Skeletal muscle cell (primary cell): ENCODE data around the gene KLRC4.
"Not testable (repeated sequence)": the region's sequence is repeated elsewhere in the genome, so short reads cannot be mapped to it uniquely, and the experiment has no call there.

Source experiments
- DNase-seq: peaks from one replicate; pipeline ENCODE4 v3.0.0-alpha.2; 2010; ENCODE audit warnings: low read depth
- H3K4me3 ChIP-seq: 2 replicates; pipeline ENCODE4 v1.5.1; 2011; ENCODE audit warnings: low read depth, mild to moderate bottlenecking, control low read depth, low read length, moderate library complexity

The KLRC4 gene

DNA sequence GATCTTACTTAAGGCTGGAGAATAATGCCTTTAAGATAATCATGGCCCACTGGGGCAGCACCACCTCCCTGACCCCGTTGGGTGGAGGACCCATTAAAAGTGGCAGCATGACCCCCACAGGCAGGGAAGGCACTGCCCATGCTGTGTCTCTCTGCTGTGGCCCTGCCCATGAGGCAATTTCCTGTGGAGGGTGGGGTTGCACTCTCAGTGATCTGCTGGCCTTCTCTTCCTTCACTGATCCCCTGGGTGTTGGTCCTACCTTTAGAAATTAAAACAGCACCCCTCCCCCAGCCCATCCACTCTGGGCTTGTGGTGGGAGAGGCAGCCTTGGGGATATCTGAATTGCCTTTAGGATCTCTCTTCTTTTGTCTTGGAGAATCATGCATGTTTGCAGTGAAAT, 37.0 kb downstream of the KLRC4 start:
- H3K4me3 ChIP-seq: no peak overlapping the region
- no peak for DNase-seq

DNA sequence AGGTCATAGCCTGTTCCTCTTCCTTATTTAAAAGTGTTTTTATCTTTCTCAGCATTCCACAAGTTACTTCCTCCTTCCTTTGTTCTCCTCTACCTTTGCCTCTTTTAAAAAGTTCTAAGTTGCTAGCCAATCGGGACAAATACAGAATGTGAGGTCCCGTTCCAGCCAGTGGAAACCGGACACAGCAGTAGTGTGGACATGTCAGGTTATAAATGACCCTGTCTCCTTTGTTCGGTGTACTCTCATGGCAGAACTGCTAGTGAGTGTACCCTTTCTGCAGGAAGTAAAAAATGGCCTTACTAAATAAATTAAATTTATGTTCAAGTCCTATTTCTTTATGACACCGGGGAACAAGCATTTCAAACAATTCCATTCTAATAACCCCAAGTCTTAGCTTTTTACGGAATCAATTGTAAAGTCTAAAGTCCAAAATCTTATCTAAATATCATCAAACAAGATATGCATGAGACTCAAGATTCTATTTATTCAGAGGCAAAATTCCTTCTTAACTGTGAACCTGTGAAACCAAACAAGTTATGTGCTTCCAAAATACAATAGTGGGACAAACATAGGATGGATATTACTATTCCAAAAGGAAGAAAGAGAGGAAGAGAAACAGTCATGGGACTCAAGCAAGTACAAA, 37.5 kb downstream of the KLRC4 start:
- H3K4me3 ChIP-seq, DNase-seq: not testable (repeated sequence)

DNA sequence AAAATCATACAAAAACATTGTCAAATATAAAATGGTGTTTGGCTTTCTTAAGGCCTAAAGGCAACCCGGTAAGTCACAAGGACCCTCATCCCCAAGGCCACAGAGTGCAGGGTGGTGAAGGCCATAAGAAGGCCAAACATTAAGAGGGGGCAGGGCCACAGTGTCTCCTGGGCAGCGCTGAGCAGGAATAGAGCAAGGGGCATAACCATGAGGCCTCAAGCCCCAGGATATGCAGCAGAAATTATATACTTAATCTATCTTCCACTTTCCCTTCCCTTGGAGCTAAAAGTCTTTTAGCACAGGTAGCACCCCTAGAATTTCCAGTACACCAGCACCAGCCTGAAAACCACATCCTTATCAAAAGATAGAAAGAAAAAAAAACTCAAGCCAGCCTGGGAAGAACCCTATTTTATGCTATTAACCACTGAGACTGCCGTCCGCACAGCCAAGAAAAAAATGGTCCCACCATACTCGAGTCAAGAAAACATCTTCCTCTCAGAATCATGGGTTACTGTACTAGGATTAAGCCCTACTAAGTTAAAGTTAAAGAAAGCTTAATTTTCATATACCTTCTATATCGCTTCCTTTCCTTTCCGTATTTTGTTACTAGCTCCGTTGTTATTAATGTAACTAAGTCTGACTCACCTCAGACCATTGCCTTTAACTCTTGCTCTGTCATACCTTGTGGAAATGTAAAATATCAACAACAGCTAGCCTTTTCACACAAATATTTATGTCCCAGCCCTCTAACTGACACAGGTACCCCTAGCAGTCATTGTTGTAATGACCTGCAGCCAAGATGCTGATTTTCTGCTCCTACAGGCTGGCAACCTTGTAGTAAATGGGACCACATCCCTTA, 39.8 kb downstream of the KLRC4 start:
- no peak for DNase-seq
- H3K4me3 ChIP-seq: no peak overlapping the region

DNA sequence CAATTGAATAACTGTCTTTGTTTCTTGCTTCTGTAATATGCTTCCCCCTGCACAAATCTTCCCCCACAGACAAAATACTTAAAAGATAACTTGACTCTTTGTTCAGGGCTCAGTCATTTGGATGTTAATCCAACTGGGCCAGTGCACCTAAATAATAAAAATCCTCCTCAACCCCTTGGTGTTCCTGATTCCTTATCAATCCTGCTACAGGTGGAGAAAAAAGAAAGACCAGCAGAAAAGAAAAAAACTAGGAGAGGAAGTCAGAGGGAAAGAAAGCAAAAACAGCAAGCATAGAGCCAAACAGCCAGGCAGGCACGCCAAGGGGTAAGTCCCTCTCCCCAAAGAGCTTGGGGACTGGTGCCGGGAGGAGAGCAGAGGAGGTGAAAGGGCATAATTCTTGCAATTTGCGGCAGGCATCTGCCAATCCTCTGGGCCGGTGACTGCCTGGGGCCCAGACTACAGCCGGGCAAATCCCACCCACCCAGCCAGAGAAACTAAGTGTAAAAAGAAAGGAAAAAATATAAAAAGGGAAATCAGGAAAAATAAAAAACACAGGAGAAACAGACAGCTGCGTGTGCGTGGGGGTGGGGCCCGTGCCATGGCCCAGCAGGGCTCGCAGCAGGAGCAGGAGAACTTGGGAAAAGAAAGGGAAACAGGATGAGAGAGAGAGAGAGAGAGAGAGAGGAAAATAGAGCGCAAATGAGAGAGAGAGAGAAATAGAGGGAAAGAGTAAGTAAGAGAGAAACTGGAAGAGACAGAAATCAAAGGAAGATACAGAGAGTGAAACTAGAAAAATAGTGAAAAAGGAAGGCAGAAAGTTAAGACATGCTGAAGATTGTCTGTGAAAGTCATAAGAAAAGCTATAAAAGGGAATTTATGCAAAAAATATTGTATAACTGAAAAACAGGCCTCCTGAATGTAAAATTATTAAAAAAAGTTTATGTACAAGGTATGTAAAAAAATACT, 41.1 kb downstream of the KLRC4 start:
- H3K4me3 ChIP-seq: no peak overlapping the region

DNA sequence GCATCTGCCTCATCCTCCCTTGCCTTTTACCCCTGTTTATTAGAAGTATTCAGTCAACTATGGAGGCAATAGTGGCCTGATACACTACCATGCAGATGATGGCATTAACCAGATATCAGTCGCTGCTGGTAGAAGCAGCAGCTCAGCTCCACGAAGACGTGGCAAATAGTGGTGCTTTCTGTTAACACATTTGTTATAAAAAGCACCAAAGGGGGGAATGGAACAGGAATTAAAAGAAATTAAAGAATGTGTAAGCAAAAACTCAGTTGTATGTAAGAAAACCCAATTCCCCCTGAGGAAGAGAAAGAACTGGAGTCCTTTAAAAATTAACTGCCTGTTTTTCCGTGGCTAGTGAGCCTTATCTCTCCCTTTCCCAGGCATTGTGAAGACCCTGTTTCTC, 41.8 kb downstream of the KLRC4 start:
- DNase-seq, H3K4me3 ChIP-seq: not testable (repeated sequence)

More for the DNA sequence above, 41.1 kb downstream of the KLRC4 start:
- no peak for DNase-seq

DNA sequence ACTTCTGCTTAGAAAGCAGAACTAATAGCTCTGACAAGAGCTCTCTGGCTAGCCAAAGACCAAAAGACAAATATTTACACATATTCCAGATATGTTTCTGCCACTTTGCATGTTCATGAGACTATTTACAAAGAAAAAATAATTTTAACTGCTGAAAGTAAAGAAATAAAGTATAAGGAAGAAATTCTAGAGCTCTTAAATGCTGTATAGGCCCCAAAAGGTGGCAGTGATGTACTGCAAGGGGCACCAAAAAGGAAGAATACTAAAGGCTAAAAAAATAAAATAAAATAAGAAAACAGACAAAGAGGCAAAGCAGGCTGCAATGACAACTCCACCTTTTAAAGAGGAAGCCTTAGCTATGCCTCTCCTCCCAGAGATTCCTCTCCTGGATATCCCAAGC, 42.7 kb downstream of the KLRC4 start:
- no peak for DNase-seq
- H3K4me3 ChIP-seq: no peak overlapping the region

DNA sequence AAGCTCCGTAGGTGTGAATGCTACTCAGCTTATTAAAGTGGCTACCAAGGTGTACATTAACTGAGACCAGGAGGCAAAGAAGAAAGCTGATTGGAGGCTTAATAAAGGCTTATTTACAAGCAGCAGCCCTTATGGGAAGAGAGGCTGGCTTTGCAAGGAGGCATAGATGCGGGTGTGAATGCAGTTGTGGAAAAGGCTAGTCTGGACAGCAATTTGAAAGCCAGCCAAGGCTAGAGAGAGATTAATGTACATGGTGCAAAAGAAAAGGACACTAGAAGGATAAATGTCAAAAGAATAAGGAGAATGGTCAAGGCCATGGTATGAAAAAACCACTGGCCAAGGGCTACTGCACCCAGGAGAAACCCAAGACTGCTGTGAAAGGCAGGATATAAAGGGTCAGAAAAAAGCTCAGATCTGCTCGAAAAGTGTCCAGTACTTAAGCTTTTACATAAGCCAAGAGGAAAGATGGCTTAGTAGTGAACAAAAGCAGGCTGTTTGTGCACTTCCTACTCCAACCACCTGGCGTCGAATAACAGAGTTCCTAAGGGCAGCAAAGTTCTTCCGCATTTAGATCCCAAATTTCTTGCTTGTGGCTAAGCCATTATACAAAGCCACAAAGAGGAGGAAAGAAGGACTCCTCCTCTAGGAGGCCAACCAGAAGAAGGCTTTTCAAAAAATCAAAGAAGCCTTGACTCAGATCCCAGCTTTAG, 43.7 kb downstream of the KLRC4 start:
- DNase-seq: no peak
- peak overlapping the region; percentile 54 for H3K4me3 ChIP-seq

DNA sequence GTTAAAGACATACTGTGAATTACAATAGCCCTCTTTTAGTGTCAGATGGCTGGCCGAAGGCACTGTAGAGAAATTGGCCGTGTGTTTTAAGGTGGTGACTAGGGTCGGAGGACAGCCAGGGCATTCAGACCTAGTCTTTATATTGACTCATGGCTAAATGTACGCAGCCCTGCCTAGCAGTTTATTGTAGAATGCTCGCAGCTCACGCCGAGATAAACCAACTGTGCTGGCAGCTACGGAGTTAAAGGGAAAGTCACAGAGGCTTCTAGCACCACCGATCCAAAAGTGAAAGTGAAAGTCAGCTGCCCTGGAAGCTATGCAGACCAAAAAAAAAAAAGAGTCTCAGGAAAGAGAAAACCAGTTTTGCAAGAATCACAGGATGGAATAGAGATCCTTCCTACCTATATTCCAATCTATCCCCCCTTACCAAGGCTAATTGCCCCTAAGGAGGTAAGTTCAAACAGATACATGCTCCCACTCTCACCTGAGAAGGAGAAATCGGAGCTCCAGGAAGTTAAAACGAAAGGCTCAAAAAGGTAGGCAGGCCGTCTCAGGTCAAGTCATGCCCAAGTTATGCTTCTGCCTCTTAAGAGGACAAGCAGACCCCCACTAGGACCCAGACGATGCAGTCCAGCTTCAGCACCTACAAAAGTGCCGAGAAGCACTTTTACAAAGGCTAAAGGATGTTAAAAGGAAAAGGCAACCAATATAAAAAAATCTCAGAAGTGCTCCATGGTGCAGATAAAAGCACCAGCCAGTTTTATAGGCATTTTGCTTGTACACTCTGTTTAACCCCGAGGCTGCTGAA, 44.5 kb downstream of the KLRC4 start:
- peak; percentile 57 for DNase-seq
- peak overlapping the region; percentile 54 for H3K4me3 ChIP-seq

DNA sequence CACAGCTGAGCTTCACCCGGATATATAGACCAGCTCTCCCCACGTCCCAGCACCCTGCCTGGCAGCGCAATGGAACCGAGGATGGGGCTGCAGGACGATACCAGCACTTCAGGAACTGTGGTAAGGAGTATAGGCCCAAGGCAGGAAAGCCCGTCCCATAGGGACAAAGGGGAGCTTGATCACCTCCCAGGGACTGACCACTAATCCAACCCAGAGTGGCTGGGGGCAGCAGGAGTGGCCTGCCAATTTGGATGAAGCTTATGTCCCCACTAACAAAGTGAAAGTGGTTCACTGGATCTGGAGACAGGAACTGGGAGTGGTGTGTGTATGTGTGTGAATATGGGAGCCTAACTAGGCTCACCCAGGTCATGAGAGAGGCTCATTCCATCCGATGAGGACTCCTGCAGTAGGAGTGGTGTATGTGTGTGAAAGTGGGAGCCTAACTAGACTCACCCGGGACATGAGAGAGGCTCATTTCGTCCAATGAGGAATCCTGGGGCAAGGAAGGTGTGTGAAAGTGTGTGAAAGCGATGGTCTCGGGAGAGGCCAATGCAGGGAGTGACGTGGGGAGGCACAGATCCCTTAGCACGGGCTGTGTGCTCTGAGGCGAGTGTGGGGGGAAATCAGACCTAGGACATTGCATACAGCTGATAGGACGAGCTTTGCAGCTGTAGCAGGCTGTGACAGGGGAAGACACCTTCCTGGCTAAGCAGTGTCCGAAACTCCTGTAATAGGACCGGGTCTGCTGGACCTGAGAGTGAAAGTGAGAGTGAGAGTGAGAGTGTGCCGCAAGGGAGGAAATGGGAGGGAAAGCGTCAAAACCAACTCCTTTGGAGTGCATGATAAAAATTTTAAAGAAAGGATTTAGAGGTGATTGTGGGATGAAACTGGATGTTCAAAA, 45.4 kb downstream of the KLRC4 start:
- H3K4me3 ChIP-seq: peak overlapping the region; percentile 54
- DNase-seq: peak; percentile 41

DNA sequence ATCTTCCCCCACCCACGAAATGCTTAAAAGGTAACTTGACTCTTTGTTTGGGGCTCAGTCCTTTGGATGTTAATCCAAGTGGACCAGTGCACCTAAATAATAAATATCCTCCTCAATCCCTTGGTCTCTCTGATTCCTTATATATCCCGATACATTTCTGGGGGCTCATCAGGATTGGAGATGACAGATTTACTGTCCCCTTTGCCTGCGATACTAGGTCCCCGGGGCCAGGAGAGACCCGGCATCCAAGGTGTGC, 46.0 kb downstream of the KLRC4 start:
- DNase-seq: no peak
- H3K4me3 ChIP-seq: peak overlapping the region; percentile 54

DNA sequence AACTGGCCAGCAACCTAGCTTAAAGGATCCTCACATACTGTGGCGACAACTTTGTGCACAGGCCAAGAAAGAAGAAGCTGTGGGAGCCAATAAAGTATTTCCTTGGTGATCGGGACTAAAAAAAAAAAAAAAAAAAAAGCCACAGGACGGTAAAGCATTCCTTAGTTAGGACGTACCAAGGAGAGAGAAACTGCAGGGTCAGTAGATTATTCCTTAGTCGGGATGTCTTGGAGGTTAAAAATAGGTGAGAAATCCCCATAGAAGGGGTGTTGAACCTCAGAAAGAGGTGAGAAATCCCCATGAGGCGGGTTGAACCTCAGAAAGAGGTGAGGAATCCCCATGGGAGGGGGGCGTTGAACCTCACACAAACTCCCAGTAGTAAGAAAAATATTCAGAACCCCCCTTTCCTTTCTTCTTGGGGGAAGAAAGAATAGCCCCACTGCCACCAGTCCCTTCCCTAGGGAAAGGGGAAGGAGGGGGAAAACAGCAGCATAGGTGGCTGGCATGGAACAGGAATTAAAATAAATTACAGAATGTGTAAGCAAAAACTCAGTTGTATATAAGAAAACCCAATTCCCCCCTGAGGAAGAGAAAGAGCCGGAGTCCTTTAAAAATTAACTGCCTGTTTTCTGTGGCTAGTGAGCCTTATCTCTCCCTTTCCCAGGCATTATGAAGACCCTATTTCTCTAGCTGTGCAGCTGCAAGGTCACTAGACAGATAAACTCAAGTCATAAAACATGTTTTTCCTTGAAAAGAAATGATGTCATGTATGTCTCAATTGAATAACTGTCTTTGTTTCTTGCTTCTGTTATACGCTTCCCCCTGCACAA, 46.5 kb downstream of the KLRC4 start:
- H3K4me3 ChIP-seq: no peak overlapping the region
- DNase-seq: no peak

DNA sequence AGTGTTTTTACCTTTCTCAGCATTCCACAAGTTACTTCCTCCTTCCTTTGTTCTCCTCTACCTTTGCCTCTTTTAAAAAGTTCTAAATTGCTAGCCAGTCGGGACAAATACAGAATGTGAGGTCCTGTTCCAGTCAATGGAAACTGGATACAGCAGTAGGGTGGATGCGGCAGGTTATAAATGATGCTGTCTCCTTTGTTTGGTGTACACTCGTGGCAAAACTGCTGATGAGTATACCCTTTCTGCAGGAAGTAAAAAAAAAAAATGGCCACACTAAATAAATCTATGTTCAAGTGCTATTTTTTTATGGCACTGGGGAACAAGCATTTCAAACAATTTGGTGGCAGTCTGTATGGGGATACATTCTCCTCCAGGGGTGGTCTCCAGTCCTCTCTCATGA, 47.2 kb downstream of the KLRC4 start:
- H3K4me3 ChIP-seq: no peak overlapping the region
- no peak for DNase-seq

DNA sequence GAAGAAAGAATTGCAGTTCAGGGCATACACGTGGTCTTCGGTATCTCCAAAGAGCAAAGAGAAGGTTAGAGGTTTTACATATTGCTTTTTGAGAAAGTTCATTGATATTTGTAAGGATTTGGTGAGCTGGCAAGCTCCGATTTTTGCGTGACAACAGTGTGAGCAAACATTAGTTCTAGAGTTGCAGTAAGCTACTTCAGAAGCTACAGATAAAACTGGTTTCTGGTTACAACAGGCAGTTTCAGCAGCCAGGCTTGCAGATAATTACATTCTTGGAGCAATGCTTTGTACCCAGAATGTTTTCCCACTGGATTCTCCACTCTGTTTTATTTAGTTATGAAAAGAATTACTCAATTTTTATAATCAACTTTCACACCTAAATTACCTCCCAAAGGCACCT, 47.9 kb downstream of the KLRC4 start:
- no peak overlapping the region for H3K4me3 ChIP-seq
- peak; percentile 30 for DNase-seq

DNA sequence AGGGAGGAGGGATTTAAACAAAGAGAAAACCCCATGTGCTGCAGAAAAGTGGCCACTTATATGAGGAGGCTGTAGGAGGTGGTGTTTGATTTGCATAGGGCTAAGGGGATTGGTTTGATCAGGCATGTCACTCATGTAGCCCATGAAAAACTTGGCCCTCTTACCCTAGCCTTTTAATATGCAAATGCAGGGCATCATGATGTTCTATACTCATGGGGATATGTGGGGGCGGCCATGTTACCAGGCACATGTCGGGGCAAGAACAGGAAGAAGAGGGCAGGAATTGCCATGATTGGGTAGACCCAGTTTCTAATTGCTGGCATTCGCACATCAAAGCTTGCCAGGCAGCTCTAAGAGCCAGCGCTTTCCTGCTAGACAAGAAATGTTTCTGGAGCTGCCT, 48.5 kb downstream of the KLRC4 start:
- no peak for DNase-seq
- no peak overlapping the region for H3K4me3 ChIP-seq

DNA sequence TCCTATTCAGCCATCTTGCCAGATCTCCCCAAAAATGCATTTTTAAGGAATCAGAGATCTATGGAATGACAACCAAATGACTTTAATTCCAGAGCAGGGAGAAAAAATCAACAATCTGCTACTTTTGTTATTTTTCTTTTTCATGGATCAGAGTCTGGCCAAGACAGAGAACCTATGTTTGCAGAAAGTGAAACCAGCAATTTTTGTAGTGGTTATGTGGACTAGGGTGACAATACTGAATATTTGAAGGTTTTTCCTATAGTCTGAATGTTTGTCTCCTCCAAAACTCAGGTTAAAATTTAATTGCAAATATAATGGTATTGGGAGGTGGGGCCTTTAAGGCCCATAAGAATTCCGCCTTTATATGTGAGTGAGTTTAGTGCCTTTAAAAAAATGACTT, 50.6 kb downstream of the KLRC4 start:
- H3K4me3 ChIP-seq: no peak overlapping the region
- DNase-seq: no peak

DNA sequence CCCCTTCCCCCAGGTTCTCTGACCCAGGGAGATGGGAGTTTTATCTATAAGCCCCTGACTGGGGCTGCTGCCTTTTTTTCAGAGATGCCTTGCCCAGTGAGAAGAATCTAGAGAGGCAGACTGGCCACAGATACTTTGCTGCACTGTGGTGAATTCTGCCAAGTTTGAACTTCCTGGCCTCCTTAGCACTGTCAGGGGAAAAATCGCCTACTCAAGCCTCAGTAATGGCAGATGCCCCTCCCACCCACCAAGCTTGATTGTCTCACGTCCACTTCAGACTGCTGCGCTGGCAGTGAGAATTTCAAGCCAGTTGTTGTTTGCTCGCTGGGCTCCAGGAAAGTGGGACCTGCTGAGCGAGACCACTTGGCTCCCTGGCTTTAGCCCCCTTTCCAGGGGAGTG, 51.4 kb downstream of the KLRC4 start:
- no peak overlapping the region for H3K4me3 ChIP-seq
- no peak for DNase-seq
